Spleen (tissue), 11 donors: Measurements from ENCODE around the gene OIT3. TPM values are rescaled to one million over a fixed set of nuclear protein-coding genes. Genes with fewer than 3 reads are reported as not detected.

Experiments used
- DNase-seq: peaks from one replicate; pipeline ENCODE4 v3.0.0-alpha.2; 2020
- H3K27ac ChIP-seq, 8 donors: fragments of 200-600 bp; sonication (generic) in 7 of 8; 1 replicate in 4 of 8; 2 replicates in 4 of 8; pipeline versions ENCODE4 v1.5.0 to v1.8.0; 2016 to 2021; ENCODE audit warnings: inconsistent platforms in 4 of 8, mild to moderate bottlenecking in 4 of 8, moderate library complexity in 1 of 8
- H3K27me3 ChIP-seq, 7 donors: fragments of 200-600 bp; sonication (generic) in 6 of 7; replicated peaks in 1 of 7; 1 replicate in 4 of 7; 2 replicates in 3 of 7; pipeline versions ENCODE4 v1.5.0 to v1.8.0; 2016 to 2021; ENCODE audit warnings: inconsistent platforms in 3 of 7, mild to moderate bottlenecking in 1 of 7
- H3K36me3 ChIP-seq, 6 donors: fragments of 200-600 bp; sonication (generic) in 5 of 6; 1 replicate in 4 of 6; 2 replicates in 2 of 6; pipeline versions ENCODE4 v1.5.0 to v1.8.0; 2016 to 2021; ENCODE audit warnings: inconsistent platforms in 2 of 6
- H3K4me1 ChIP-seq, 6 donors: fragments of 200-600 bp; sonication (generic) in 5 of 6; 1 replicate in 3 of 6; 2 replicates in 3 of 6; pipeline versions ENCODE4 v1.5.0 to v1.8.0; 2016 to 2021; ENCODE audit warnings: inconsistent platforms in 3 of 6
- H3K4me3 ChIP-seq, 8 donors: fragments of 200-600 bp; sonication (generic) in 7 of 8; 1 replicate in 4 of 8; 2 replicates in 4 of 8; pipeline versions ENCODE4 v1.5.0 to v1.8.0; 2016 to 2021; ENCODE audit warnings: inconsistent platforms in 4 of 8, mild to moderate bottlenecking in 4 of 8, moderate library complexity in 2 of 8
- H3K9me3 ChIP-seq, 8 donors: fragments of 200-600 bp; sonication (generic) in 7 of 8; 1 replicate in 4 of 8; 2 replicates in 4 of 8; pipeline versions ENCODE4 v1.5.0 to v1.8.0; 2016 to 2021; ENCODE audit warnings: inconsistent platforms in 4 of 8
- CTCF ChIP-seq, 11 experiments: fragments of 200-600 bp in 7 of 11; fragments of 450-650 bp in 4 of 11; sonication (generic) in 4 of 11; IDR thresholded peaks in 8 of 11; conservative IDR thresholded peaks in 3 of 11; 1 replicate in 7 of 11; 2 replicates in 4 of 11; pipeline versions ENCODE4 v1.4.0 to v1.8.0; 2016 to 2021; ENCODE audit warnings: antibody characterized with exemption in 11 of 11, inconsistent platforms in 4 of 11, mild to moderate bottlenecking in 1 of 11
- POLR2A ChIP-seq, 3 donors: fragments of 450-650 bp; IDR thresholded peaks; one replicate each; pipeline ENCODE4 v1.5.1; 2017; ENCODE audit warnings: antibody characterized with exemption in 3 of 3, mild to moderate bottlenecking in 1 of 3
- POLR2AphosphoS5 ChIP-seq, 3 donors: sonication (generic); formaldehyde crosslinking; IDR thresholded peaks; one replicate each; pipeline ENCODE4 v1.5.1; 2017; ENCODE audit warnings: antibody characterized with exemption in 3 of 3
- WGBS, 5 donors: extraction: QIAGEN DNeasy Blood & Tissue Kit in 3 of 5; methylation state at CpG; one replicate each; pipeline versions ENCODE4 v1.1.5 to v1.1.7; 2013 to 2018; 5-methylcytosine and 5-hydroxymethylcytosine counted together
- intact Hi-C: fragments of 100-400 bp; cut with DNase I; formaldehyde crosslinking; loops from one replicate; pipeline ENCODE4 v1.15.0; 2023; ENCODE audit warnings: low total_unique reads
- polyA plus RNA-seq, 3 donors: library from polyadenylated mRNA; stranded (reverse); fragments of 200-250 nt; gene quantifications; one replicate each; pipeline ENCODE4 v1.2.1, GENCODE V29; 2013
- total RNA-seq, 7 donors: library from RNA; depleted of rRNA in 3 of 7; stranded (reverse); fragments of >200 nt in 3 of 7; fragmentation: NEBNext Ultra II Directional in 4 of 7; extraction: Animal tissue kit (Norgen Biotek cat#: 25700) in 4 of 7; gene quantifications; one replicate each; pipeline versions ENCODE4 v1.1.0 to v1.2.1, GENCODE V29; 2016 to 2021
- donor health status: healthy with polysubstance abuse.
- donor health status: DM: no; HTN: no; CAD: no; lungs with moderate emphysema.
- donor health status: DM: no; HTN: no; CAD: no.
- donor health status: Bipolar disorder and iron deficiency.
- donor health status: healthy.
- donor health status: DM: no; HTN: no; CAD: no.
- donor health status: DM: yes; HTN: yes; CAD: no.

The OIT3 gene
- total and polyA plus RNA-seq, 10 donors = 0.33 to 90.9 (median 18.4) TPM

- Histone ChIP-seq H3K36me3 (peaks cover 0 to 23% (median 0%) of the 10 kb centered on the region in 6 donors), H3K27me3 (no peaks in the 10 kb centered on the region), H3K27ac (no peak overlapping the region), H3K4me3 (no peak overlapping the region), H3K4me1 (peaks cover 0 to 3% (median 0%) of the 10 kb centered on the region in 6 donors), H3K9me3 (peaks cover 0 to 31% (median 19%) of the 10 kb centered on the region in 8 donors)
- DNase-seq = no peak
- TF ChIP-seq CTCF (IDR thresholded peaks at IDR 0.05 in 8 of 11, conservative IDR thresholded peaks at IDR 0.05 in 3 of 11) = no peak
- TF ChIP-seq POLR2A (IDR thresholded peaks at IDR 0.05) = no peak
- no peak for TF ChIP-seq POLR2AphosphoS5 (IDR thresholded peaks at IDR 0.05)
- intact Hi-C loops = no loop called here
- 89 to 97% (median 96%) methylated on average over 13 of the region's 13 CpGs for WGBS, 5 donors
Observed at GRCh38 chr10:72924351-72924750, 30.8 kb downstream of the OIT3 start.

GRCh38 chr10:72925951-72926465 lies 32.5 kb downstream of the OIT3 start:
- Histone ChIP-seq H3K4me3 (no peak overlapping the region), H3K27me3 (no peaks in the 10 kb centered on the region), H3K4me1 (peaks cover 0 to 3% (median 0%) of the 10 kb centered on the region in 6 donors), H3K9me3 (peaks cover 0 to 19% (median 11%) of the 10 kb centered on the region in 8 donors), H3K27ac (no peak overlapping the region), H3K36me3 (peaks cover 0 to 19% (median 0%) of the 10 kb centered on the region in 6 donors)
- WGBS, 5 donors = 94 to 97% (median 96%) methylated on average over 3 of the region's 3 CpGs
- TF ChIP-seq POLR2AphosphoS5 (IDR thresholded peaks at IDR 0.05) = no peak
- no peak for TF ChIP-seq CTCF (IDR thresholded peaks at IDR 0.05 in 8 of 11, conservative IDR thresholded peaks at IDR 0.05 in 3 of 11)
- TF ChIP-seq POLR2A (IDR thresholded peaks at IDR 0.05) = no peak
- DNase-seq = no peak
- intact Hi-C loops = no loop called here

- no peak overlapping the region for H3K4me3 ChIP-seq
- peaks cover 0 to 3% (median 0%) of the 10 kb centered on the region in 6 donors for H3K4me1 ChIP-seq
- intact Hi-C loops = no loop called here
- peak overlapping the region in 1 of 8 donors; percentile 2 for H3K27ac ChIP-seq
- 51 to 71% (median 57%) methylated on average over 5 of the region's 5 CpGs for WGBS, 5 donors
- H3K27me3 ChIP-seq = no peaks in the 10 kb centered on the region
- no peak for DNase-seq
- peaks cover 0 to 19% (median 0%) of the 10 kb centered on the region in 6 donors for H3K36me3 ChIP-seq
- peaks cover 0 to 4% (median 0%) of the 10 kb centered on the region in 8 donors for H3K9me3 ChIP-seq
- TF ChIP-seq POLR2A (IDR thresholded peaks at IDR 0.05) = no peak
Observed at GRCh38 chr10:72927485-72927884, 33.9 kb downstream of the OIT3 start.

GRCh38 chr10:72928798-72929197 lies 35.3 kb downstream of the OIT3 start:
- Histone ChIP-seq H3K4me3 (no peak overlapping the region), H3K9me3 (no peaks in the 10 kb centered on the region), H3K36me3 (peaks cover 0 to 21% (median 0%) of the 10 kb centered on the region in 6 donors), H3K27me3 (no peaks in the 10 kb centered on the region), H3K27ac (no peak overlapping the region), H3K4me1 (peaks cover 0 to 3% (median 0%) of the 10 kb centered on the region in 6 donors)
- DNase-seq = no peak
- 82 to 98% (median 94%) methylated on average over 5 of the region's 5 CpGs for WGBS, 5 donors
- intact Hi-C loops = no loop called here
- TF ChIP-seq POLR2AphosphoS5 (IDR thresholded peaks at IDR 0.05) (no peak), POLR2A (IDR thresholded peaks at IDR 0.05) (no peak), CTCF (IDR thresholded peaks at IDR 0.05 in 8 of 11, conservative IDR thresholded peaks at IDR 0.05 in 3 of 11) (no peak)
